Measurements from ENCODE around the gene STRIT1.

The STRIT1 gene

DNA sequence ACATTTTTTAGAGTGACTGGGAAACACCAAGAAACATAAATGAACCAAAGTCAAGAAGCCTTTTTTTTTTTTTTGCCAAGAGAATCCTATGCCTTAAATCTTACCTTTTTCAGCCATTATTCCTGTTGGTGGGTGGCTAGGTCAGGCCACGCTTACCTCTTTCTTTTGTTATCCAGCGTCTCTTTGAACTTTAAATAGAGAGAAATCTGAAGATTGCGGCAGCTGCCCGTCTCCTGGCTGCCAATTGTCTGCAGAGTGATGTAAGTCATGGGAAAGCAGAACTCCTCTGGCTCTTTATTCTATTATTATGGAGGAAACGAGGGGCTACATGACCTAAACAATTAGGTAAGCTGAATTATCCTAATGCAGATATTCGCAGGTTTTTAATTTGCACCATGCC, at the start of gene STRIT1:
Gene STRIT1 (minus strand): TSS at position 168 of the 400 bp plus-strand sequence.
- no peak for DNase-seq

GRCh38 chr3:155342344-155342743, 48.9 kb upstream of the STRIT1 start:
- DNase-seq, result no peak

GRCh38 chr3:155339052-155339451, 45.6 kb upstream of the STRIT1 start:
- no peak for DNase-seq

DNA sequence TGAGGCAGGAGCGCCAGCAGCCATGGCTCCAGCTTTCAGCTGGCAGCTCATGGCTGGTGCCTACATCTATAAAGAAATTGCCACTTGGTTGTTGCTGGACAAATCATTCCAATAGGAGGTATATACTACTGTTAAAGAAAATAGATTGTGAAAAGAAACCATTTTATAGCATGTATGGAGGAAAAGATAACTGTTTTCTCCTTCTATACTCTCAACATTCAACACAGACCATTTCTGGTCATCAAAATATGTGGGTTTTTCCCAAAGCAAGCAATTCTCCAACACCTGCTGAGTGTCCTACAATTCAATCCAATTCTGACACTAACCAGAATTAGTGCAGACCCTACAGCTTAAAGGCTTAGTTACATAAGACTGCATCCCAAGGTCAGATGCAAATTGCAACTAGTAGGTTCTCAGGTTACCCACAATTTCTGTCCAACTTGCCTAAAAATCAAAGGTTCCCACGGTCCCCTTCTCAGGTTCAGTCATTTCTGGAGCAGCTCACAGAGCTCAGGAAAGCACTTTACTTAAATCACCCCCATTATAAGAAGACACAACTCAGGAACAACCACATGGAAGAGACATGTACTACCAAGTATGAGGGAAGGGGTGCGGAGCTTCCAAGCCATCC, 42.4 kb upstream of the STRIT1 start:
- no peak for DNase-seq

- DNase-seq, result peak; percentile 40
These were observed 41.6 kb upstream of the STRIT1 start for GRCh38 chr3:155334914-155335723.

DNA sequence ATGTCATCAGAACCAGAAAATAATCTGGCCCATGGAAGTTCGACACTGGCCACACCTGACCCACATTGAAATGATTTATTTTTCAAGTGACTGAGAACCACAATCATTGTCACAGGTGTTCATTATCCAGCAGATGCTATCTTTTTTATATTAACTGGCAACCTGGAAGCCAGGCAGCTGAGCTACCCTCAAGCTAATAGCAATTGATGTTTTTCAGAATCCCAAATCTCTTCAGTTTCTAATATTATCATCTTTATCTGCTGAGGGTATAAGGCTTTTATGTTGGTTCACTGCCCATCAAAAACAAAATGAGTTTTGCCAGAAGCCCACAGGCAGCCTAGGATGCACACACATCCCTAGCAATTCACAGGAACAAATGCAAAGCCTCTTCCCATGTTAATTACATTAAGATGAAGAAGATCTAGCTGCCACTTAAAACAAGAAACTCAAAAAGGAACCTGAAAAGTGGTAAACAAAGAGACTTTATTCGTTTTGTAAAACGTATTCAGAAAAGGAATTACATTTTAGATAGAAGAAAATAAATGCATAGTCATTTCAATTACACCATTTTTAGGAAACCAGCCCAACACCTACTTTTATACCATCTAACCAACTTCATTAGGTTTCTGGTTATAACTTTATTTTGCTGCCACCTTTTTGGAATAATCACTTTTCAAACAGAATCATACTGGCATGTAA, 40.9 kb upstream of the STRIT1 start:
- no peak for DNase-seq

- no peak for DNase-seq
These were observed 39.2 kb upstream of the STRIT1 start for GRCh38 chr3:155332716-155333115.

- no peak for DNase-seq
These were observed 37.6 kb upstream of the STRIT1 start for GRCh38 chr3:155331078-155331477.

DNA sequence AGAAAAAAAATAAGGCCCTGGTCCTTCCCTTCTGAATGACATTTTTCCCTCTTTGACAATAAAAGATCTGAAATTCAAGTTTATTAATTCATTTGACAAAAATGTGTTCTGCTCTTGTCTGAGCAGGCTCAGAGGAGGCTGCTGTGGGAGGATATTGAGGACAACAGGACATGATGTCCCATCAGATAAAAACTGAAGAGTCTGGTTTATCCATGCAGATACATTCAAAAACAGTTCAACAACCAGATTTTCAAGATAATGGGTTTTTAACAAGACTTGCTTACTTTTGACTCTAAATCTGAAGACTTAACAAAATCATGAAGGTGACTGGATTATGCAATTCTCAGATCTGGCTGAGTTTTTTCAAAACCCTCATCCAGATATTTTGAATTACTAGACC, 36.9 kb upstream of the STRIT1 start:
- DNase-seq, result no peak

DNA sequence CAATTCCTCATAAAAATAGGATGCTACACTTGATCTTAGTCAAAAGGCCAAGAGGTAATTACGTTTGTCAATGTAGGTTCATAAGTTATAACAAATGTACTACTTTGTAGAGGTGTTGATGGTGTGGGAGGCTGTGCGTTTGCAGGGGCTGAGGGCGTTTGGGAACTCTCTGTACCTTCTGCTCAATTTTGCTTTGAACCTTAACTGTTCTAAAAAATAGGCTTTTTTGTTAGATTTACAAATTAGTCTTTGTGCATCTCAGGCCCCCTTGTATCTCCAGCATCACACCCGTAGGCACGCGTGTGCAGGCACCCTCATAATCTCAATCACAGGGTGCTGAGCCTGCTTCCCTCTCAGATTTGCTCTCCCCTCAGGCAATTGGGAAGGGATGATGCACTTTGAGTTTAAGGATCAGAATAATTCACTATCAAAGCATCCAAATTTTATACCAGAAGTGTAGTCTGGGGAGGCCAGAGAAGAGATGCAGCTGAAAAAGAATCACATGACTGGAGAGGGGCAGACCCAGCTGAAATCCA, 36.1 kb upstream of the STRIT1 start:
- no peak for DNase-seq

DNA sequence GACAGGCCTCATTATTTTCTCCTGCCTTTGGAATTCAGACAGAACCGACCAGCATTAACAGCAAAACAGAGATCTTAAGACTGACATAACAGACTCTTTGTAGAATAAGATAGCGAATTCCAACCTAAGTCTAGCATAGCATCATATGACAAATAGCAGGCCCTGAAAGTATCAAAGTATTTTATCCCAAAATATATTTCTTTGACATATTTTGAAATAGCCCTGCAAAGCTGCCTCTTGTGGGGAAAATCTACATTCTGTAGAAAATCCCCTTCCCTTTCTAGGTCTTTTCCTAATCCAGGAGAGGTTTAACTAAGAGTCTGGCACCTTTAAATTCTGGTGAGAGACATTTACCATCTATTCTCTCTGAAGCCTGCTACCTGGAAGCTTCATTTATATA, 34.4 kb upstream of the STRIT1 start:
- no peak for DNase-seq

DNA sequence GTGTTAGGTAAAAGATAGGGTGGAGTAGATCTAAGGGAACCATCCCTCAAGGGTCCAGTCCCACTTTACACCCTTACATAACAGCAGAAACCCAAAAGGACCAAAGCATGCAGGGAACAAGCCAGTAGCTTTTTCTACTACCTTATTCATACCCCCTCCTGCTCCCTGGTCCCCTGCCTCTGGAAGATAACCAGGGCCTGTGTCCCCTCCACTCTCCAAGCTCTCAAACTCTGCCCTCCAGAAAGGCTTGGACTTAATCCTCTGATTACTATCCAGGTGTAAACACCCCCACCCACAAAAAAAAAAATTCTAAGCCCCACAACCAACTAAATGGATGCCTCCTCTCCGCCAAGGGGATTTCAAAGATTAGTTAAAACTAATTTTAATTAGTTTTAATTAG, 33.9 kb upstream of the STRIT1 start:
- no peak for DNase-seq

- DNase-seq, result no peak
These were observed 33.4 kb upstream of the STRIT1 start for GRCh38 chr3:155326901-155327300.

DNA sequence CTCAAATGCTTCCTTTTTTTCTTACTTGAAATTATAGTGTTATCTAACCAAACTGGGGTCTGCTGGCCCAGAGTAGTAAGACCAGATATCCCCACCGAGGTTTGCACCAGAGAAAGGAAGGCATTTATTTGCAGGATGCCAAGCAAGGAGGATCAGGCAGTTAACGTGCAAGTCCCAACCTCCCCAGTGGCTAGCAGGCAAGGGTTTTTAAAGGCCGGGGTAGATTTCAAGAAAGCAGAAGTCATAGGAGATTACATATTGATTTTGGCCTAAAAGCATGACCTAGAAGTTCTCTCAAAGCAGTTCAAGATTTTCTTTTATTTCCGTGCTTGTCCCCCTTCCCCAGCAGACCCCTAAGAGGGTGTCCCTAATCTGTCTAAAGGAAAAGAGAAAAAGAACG, 32.8 kb upstream of the STRIT1 start:
- no peak for DNase-seq

GRCh38 chr3:155325263-155325835, 31.9 kb upstream of the STRIT1 start:
- no peak for DNase-seq

GRCh38 chr3:155323063-155323666, 29.7 kb upstream of the STRIT1 start:
- peak; percentile 43 for DNase-seq

DNA sequence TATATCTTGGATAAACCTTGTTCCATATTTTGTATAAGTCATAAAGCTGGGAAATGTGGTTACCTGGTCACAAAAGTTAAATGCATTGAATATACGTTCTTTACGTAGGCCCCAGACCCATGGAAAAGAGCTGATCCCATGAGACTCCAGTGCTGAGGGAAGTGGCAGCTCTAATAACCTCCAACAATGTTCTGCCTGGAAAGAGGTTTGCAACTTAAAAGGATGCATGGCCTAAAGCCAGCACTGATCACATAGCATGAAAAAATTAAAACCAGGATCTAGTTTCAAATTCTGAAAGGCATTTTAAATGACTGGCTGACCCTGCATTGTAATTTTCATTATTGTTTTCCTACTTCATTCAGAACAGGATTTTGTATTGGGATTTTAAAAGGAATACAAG, 27.9 kb upstream of the STRIT1 start:
- DNase-seq, result no peak

- no peak for DNase-seq
These were observed 27.5 kb upstream of the STRIT1 start for GRCh38 chr3:155320934-155321333.

- DNase-seq, result no peak
These were observed 25.3 kb upstream of the STRIT1 start for GRCh38 chr3:155318740-155319139.

DNA sequence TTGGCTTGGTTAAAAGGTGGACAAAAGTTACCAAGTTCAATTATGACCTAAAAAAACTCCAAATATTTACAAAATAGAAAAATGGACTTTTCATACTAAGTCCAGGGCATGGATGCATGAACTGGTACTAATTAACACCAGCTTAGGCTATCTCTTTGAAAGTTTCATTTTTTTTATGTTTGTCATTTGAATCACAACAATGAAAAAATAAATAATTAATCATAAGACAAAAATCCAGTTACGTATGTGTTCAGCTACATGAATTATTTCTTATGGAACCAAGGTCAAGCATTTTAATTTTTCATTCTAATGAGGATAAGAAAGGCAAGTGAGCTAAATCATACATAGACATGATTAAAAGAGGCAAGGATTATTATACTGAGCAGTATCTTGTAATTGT, 23.7 kb upstream of the STRIT1 start:
- DNase-seq, result no peak

GRCh38 chr3:155316426-155316825, 22.9 kb upstream of the STRIT1 start:
- no peak for DNase-seq

DNA sequence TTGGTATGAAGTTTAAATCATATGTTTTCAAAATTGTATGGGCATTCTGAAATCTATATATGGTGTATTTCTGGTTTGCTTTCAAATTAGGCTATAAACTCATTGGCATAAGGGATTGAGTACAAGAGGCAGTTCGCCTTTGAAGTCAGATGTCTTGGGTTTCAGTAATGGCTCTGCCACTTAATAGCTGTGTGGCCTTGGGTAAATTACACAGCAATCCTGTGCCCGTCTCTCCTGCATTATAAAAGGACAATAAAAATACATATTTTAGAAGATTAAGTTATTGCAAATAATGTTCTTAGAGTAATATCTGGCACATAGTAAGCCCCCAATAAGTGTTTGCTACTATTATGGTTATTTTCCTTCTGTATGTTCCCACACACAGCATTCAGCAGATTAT, 20.4 kb upstream of the STRIT1 start:
- DNase-seq, result no peak

DNA sequence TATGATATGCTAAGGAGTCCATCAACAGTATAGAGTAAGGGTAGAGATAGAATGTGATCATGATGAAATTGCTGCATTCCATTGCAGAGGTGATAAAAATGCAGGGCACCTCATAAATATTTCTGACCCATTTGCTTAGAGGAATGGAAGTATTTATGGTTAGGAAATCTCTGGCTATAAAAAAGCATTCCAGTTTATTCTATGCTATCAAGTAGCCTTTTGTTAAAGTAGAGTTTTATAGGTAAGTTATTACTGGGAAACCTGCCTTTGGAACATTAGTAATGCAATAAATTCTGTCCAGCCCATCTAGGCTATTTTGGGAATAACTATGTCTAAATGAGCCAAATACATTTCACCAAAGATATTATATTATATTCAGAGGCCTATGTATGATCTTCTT, 19.8 kb upstream of the STRIT1 start:
- no peak for DNase-seq

Measured in activated CD4-positive, alpha-beta T cell treated with anti-CD3 and anti-CD28 coated beads, Interleukin-10, Interleukin-2, amounts not matched to agents 100 ng/mL and 50 ng/mL, durations not matched to agents 16 hours and 8 hours (primary cell).